ENCODE measurements around the gene RIC1. TPM values are rescaled to one million over a fixed set of nuclear protein-coding genes. Genes with fewer than 3 reads are reported as not detected.

The RIC1 gene
- total and polyA plus RNA-seq, 2 of the 8 experiments (the other 6 are each of a cell fraction or from before 2014, with no cell fraction given) = 10.7 to 24.5 TPM

DNA sequence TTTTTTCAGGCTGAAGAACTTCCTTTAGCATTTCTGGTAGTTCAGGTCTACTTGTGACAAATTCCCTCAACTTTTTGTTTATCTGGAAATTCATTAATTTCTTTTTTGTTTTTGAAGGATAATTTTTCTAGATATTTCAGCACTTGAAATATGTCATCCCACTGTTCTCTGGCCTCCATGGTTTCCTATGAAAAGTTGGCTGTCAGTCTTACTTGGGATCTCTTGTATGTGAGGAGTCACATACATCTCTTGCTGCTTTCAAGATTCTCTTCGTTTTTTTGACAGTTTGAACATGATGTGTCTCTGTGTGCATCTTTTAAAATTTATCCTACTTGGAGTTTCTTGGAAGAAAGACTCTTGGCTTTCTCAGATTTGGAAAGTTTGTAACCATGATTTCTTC lies 79.5 kb downstream of the RIC1 start:
- TF ChIP-seq, protein P1, sequence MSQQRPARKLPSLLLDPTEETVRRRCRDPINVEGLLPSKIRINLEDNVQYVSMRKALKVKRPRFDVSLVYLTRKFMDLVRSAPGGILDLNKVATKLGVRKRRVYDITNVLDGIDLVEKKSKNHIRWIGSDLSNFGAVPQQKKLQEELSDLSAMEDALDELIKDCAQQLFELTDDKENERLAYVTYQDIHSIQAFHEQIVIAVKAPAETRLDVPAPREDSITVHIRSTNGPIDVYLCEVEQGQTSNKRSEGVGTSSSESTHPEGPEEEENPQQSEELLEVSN (IDR thresholded peaks at IDR 0.05) = no peak
- TF ChIP-seq RBBP5 (IDR thresholded peaks at IDR 0.05; ENCODE audit: borderline replicate concordance, low read depth, low read length) = no peak
- peaks cover 0 to 13% of the 10 kb centered on the region in 2 experiments; a peak in 2 of 4 replicates for H3K9me3 ChIP-seq (ENCODE audit: insufficient read depth in 2 of 2, low read depth in 1 of 2, low read length in 1 of 2)
- 0 out of 4 replicates have a peak, but pooled peaks cover 0 to 7% of the 10 kb centered on the region in 2 experiments for H3K79me2 ChIP-seq (ENCODE audit: control insufficient read depth in 1 of 2, insufficient read depth in 2 of 2, low read length in 2 of 2)

More for the DNA sequence above, 79.5 kb downstream of the RIC1 start:
- no peak overlapping the region for H3K9ac ChIP-seq (replicated peaks in 1 of 4; ENCODE audit: extremely low read depth in 1 of 4, low read depth in 3 of 4, low read length in 3 of 4)
- H2AK5ac ChIP-seq (ENCODE audit: low read depth, low read length) = no peak overlapping the region
- H2BK5ac ChIP-seq (ENCODE audit: low read depth, low read length) = no peak overlapping the region
- H3K79me1 ChIP-seq (ENCODE audit: low read depth, low read length) = no peaks in the 10 kb centered on the region
- H3K56ac ChIP-seq (replicated peaks; ENCODE audit: insufficient read length, low read depth, low read length) = no peak overlapping the region
- H4K91ac ChIP-seq (replicated peaks; ENCODE audit: insufficient read length, low read length) = no peak overlapping the region
- no peak overlapping the region for H3K4ac ChIP-seq (replicated peaks; ENCODE audit: insufficient read length, low read depth, low read length)
- H4K8ac ChIP-seq (ENCODE audit: extremely low read depth, insufficient read depth, low read length) = no peak overlapping the region
- H3K18ac ChIP-seq (ENCODE audit: extremely low read depth, low read length) = no peak overlapping the region
- H3K14ac ChIP-seq (ENCODE audit: insufficient read length) = no peak overlapping the region
- no peak overlapping the region for H3K4me3 ChIP-seq (ENCODE audit: extremely low read depth in 1 of 4, insufficient read depth in 2 of 4, low read depth in 3 of 4, low read length in 4 of 4)
- POLR2A ChIA-PET (ENCODE audit: partially characterized antibody) = no interaction called here
- no peaks in the 10 kb centered on the region for H3K4me1 ChIP-seq (replicated peaks in 1 of 4; ENCODE audit: control insufficient read depth in 3 of 4, insufficient read depth in 4 of 4, low read length in 3 of 4)
- no peak overlapping the region for H2BK15ac ChIP-seq (ENCODE audit: low read length)
- FAIRE-seq (no peak), DNase-seq (ENCODE audit: low read depth in 1 of 2, low spot score in 2 of 2) (no peak)
- WGBS, 2 experiments (ENCODE audit: extremely low coverage in 1 of 2, insufficient coverage in 1 of 2, insufficient read length in 1 of 2, insufficient replicate concordance in 2 of 2, low coverage in 1 of 2, low lambda C conversion rate in 2 of 2, missing lambda C conversion rate in 1 of 2) = 80% methylated on average over 1 of the region's 1 CpG; no CpG with 5 or more reads in 1 of the 2 experiments
- H2AFZ ChIP-seq (ENCODE audit: low read length) = no peak overlapping the region
- CTCF ChIA-PET (ENCODE audit: partially characterized antibody) = no interaction called here
- H4K20me1 ChIP-seq (replicated peaks in 1 of 2; ENCODE audit: control insufficient read depth in 1 of 2, insufficient read depth in 2 of 2, low read length in 2 of 2) = peaks cover 0 to 2% of the 10 kb centered on the region in 2 experiments
- no peaks in the 10 kb centered on the region for H3K23me2 ChIP-seq (ENCODE audit: low read depth, low read length)
- H3K4me2 ChIP-seq (ENCODE audit: insufficient read depth in 1 of 2, low read depth in 2 of 2, low read length in 2 of 2) = no peak overlapping the region
- H4K5ac ChIP-seq (ENCODE audit: insufficient read length, low read depth, low read length) = no peak overlapping the region
- H3K23ac ChIP-seq (ENCODE audit: insufficient read length) = no peak overlapping the region
- H2BK120ac ChIP-seq (replicated peaks; ENCODE audit: low read depth, low read length) = no peak overlapping the region
- no peak overlapping the region for H2BK12ac ChIP-seq (ENCODE audit: low read depth, low read length)
- H2BK20ac ChIP-seq (ENCODE audit: low read length) = no peak overlapping the region
- no peaks in the 10 kb centered on the region for H3K27me3 ChIP-seq (replicated peaks in 1 of 4; ENCODE audit: control insufficient read depth in 3 of 4, extremely low read depth in 1 of 4, insufficient read depth in 3 of 4, low read length in 3 of 4)
- H3K36me3 ChIP-seq (ENCODE audit: control insufficient read depth in 2 of 4, insufficient read depth in 4 of 4, low read length in 3 of 4) = no peaks in the 10 kb centered on the region; a peak in 1 of 8 replicates
- no peak overlapping the region for H3K27ac ChIP-seq (ENCODE audit: low read depth, low read length)
